ENCODE measurements around the gene CD300LF.
A peak's percentile ranks its signal among the peaks of the same experiment; 100 is the strongest.

CD300LF gene

GRCh38 chr17:74745548-74746177 is 32.9 kb upstream of the CD300LF start:
- DNase-seq, result no peak

- peak; percentile 96 for DNase-seq
Observed at GRCh38 chr17:74744714-74745547, 32.2 kb upstream of the CD300LF start.

GRCh38 chr17:74744349-74744713 is 31.6 kb upstream of the CD300LF start:
- no peak for DNase-seq

- no peak for DNase-seq
Observed at GRCh38 chr17:74743755-74744154, 31.0 kb upstream of the CD300LF start.

- DNase-seq, result no peak
Observed at GRCh38 chr17:74742978-74743545, 30.3 kb upstream of the CD300LF start.

- no peak for DNase-seq
Observed at GRCh38 chr17:74742153-74742515, 29.4 kb upstream of the CD300LF start.

- no peak for DNase-seq
Observed at GRCh38 chr17:74740641-74741387, 28.1 kb upstream of the CD300LF start.

GRCh38 chr17:74740173-74740572 is 27.4 kb upstream of the CD300LF start:
- no peak for DNase-seq

GRCh38 chr17:74739227-74739831 is 26.6 kb upstream of the CD300LF start:
- no peak for DNase-seq

- DNase-seq, result peak; percentile 66
Observed at GRCh38 chr17:74738051-74738996, 25.6 kb upstream of the CD300LF start.

GRCh38 chr17:74737299-74738050 is 24.8 kb upstream of the CD300LF start:
- DNase-seq, result no peak

GRCh38 chr17:74736513-74737298 is 24.0 kb upstream of the CD300LF start, which contains the start of gene RAB37:
TSS of gene RAB37 (plus strand) at chr17:74737256. CDS start at chr17:74737273, 17 bp downstream.
- no peak for DNase-seq

- DNase-seq, result no peak
Observed at GRCh38 chr17:74734256-74734655, 21.5 kb upstream of the CD300LF start.

GRCh38 chr17:74733365-74734122 is 20.8 kb upstream of the CD300LF start:
- DNase-seq, result no peak

GRCh38 chr17:74732042-74732867 is 19.5 kb upstream of the CD300LF start:
- DNase-seq, result no peak

GRCh38 chr17:74731347-74731605 is 18.6 kb upstream of the CD300LF start:
- DNase-seq, result no peak

- no peak for DNase-seq
Observed at GRCh38 chr17:74730491-74731346, 18.0 kb upstream of the CD300LF start.

GRCh38 chr17:74729866-74730265 is 17.1 kb upstream of the CD300LF start:
- no peak for DNase-seq
